ENCODE results near the gene TCEA2. TPM values are rescaled to one million over a fixed set of nuclear protein-coding genes. Genes with fewer than 3 reads are reported as not detected.

TCEA2 gene
- total RNA-seq, 1 experiment from 2014 or later = 38.5 TPM

DNA sequence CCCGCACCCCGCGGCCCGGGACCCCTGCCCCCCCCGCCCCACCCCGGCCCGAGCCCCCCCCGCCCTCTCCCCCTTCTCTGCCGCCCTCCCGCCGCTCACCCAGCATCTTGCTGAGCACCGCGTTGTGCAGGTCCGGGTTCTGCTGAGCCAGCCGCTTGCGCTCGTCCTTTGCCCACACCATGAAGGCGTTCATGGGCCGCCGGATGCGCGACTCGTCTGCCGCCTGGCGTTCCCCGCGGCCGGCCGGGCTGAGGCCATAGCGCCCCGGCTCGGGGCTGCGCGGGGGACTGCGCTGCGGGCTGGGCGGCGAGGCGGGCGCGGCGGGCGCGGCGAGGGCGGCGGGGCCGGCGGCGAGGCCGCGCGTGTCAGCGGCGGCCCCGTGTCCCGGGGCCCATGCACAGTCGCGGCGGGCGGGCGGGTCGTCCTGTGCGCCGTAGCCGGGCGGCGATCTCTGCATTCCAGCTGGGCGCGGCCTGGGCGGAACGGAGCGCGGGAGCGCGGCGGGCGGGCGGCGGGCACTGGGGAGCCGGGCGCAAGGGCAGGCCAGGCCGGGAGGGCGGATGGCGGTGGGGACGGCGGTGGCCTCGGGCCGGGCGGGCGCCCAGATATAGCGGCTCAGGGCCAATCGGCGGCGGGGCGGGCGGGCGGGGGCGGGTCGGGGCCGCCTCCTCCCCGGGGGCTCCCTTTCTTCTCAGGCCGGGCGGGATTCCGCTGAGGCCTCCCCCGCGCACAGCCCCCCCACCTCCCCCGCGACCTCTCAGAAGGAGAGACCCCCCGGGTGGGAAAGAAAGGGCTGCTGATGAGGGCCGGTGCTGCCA, 13.7 kb upstream of the TCEA2 start, which contains the start of gene SOX18:
SOX18 (minus strand) TSS at position 580 of the 818 bp plus-strand sequence; CDS start at position 457, 123 bp downstream.
- peak; percentile 54 for ATAC-seq
- intact Hi-C loops (cut with micrococcal nuclease; ENCODE audit: unreplicated experiment) (no loop called here), in situ Hi-C loops (cut with HindIII; ENCODE audit: low pct_unique_long_range_greater_than_20kb, low sequenced_read_pairs) (no loop called here)
- Histone ChIP-seq H3K27ac (ENCODE audit: low read length) (peak within 1 kb of the TSS; percentile 84), H3K4me1 (ENCODE audit: control insufficient read depth, insufficient read depth, low read length) (peaks cover 58% of the 10 kb centered on the region), H3K36me3 (ENCODE audit: control insufficient read depth, insufficient read depth, low read length) (no peaks in the 10 kb centered on the region), H3K27me3 (ENCODE audit: control insufficient read depth, insufficient read depth, low read length) (no peaks in the 10 kb centered on the region), H3K9me3 (ENCODE audit: control insufficient read depth, insufficient read depth, low read depth, low read length) (no peaks in the 10 kb centered on the region), H3K4me3 (ENCODE audit: low read depth in 2 of 2, low read length in 2 of 2) (peak within 1 kb of the TSS; percentile 33)
- POLR2A ChIA-PET = no interaction called here
- no peak for DNase-seq (ENCODE audit: low read depth, low spot score)
- TSS peak; percentile 95 for BruUV-seq (replicated peaks)
- TF ChIP-seq, protein P1, sequence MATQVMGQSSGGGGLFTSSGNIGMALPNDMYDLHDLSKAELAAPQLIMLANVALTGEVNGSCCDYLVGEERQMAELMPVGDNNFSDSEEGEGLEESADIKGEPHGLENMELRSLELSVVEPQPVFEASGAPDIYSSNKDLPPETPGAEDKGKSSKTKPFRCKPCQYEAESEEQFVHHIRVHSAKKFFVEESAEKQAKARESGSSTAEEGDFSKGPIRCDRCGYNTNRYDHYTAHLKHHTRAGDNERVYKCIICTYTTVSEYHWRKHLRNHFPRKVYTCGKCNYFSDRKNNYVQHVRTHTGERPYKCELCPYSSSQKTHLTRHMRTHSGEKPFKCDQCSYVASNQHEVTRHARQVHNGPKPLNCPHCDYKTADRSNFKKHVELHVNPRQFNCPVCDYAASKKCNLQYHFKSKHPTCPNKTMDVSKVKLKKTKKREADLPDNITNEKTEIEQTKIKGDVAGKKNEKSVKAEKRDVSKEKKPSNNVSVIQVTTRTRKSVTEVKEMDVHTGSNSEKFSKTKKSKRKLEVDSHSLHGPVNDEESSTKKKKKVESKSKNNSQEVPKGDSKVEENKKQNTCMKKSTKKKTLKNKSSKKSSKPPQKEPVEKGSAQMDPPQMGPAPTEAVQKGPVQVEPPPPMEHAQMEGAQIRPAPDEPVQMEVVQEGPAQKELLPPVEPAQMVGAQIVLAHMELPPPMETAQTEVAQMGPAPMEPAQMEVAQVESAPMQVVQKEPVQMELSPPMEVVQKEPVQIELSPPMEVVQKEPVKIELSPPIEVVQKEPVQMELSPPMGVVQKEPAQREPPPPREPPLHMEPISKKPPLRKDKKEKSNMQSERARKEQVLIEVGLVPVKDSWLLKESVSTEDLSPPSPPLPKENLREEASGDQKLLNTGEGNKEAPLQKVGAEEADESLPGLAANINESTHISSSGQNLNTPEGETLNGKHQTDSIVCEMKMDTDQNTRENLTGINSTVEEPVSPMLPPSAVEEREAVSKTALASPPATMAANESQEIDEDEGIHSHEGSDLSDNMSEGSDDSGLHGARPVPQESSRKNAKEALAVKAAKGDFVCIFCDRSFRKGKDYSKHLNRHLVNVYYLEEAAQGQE (IDR thresholded peaks at IDR 0.05; ENCODE audit: insufficient read depth in 1 of 2, low read depth in 2 of 2, low read length in 1 of 2) = no peak
- TF ChIP-seq SIN3A (IDR thresholded peaks at IDR 0.05; ENCODE audit: borderline replicate concordance, insufficient read depth, low read depth, low read length) (no peak), TCF7L2 (IDR thresholded peaks at IDR 0.05; ENCODE audit: low read depth, low read length) (no peak), POLR2AphosphoS5 (IDR thresholded peaks at IDR 0.05; ENCODE audit: low read depth, low read length) (0 out of 2 replicates have a peak, but pooled peaks have one; percentile 21)
- TF ChIP-seq, protein P2, sequence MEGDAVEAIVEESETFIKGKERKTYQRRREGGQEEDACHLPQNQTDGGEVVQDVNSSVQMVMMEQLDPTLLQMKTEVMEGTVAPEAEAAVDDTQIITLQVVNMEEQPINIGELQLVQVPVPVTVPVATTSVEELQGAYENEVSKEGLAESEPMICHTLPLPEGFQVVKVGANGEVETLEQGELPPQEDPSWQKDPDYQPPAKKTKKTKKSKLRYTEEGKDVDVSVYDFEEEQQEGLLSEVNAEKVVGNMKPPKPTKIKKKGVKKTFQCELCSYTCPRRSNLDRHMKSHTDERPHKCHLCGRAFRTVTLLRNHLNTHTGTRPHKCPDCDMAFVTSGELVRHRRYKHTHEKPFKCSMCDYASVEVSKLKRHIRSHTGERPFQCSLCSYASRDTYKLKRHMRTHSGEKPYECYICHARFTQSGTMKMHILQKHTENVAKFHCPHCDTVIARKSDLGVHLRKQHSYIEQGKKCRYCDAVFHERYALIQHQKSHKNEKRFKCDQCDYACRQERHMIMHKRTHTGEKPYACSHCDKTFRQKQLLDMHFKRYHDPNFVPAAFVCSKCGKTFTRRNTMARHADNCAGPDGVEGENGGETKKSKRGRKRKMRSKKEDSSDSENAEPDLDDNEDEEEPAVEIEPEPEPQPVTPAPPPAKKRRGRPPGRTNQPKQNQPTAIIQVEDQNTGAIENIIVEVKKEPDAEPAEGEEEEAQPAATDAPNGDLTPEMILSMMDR (IDR thresholded peaks at IDR 0.05) = no peak; the same call in 1 of the 2 replicates
- CTCF ChIA-PET = interaction anchor here (1.4 kb wide), 1 partner anchor 10 kb away, joined by 11 read pairs; no protein-coding TSS in a partner anchor

DNA sequence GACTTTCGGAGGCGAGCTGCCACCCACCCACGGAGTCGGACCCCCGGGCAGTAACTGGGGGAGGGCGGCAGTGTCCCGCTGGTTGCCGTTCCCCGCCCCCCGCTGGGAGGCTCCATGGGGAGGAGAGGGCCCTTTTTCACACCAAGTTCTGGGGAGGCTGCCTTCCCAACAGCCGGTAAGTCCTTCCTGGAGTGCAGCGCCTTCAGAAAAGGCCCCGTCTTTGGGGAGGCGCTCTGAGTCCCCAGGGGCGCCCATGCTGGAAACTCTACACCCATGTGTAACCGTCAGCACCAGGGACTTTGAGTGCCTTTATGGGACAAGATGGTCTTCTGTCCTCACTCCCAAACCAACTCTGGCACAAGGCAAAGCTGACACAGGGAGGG, 13.1 kb upstream of the TCEA2 start:
- Histone ChIP-seq H3K4me1 (ENCODE audit: control insufficient read depth, insufficient read depth, low read length) (peaks cover 55% of the 10 kb centered on the region), H3K27ac (ENCODE audit: low read length) (peak overlapping the region; percentile 84), H3K9me3 (ENCODE audit: control insufficient read depth, insufficient read depth, low read depth, low read length) (no peaks in the 10 kb centered on the region), H3K4me3 (ENCODE audit: low read depth in 2 of 2, low read length in 2 of 2) (peak overlapping the region; percentile 5 to 33; a peak in 3 of 4 replicates), H3K27me3 (ENCODE audit: control insufficient read depth, insufficient read depth, low read length) (no peaks in the 10 kb centered on the region), H3K36me3 (ENCODE audit: control insufficient read depth, insufficient read depth, low read length) (no peaks in the 10 kb centered on the region)
- in situ Hi-C loops (cut with HindIII; ENCODE audit: low pct_unique_long_range_greater_than_20kb, low sequenced_read_pairs) = no loop called here
- ChIA-PET POLR2A (no interaction called here), CTCF (interaction anchor here (1.1 to 1.4 kb wide), 2 partner anchors 10 to 21 kb away, joined by 3 to 11 read pairs; no protein-coding TSS in a partner anchor)
- TF ChIP-seq POLR2AphosphoS5 (IDR thresholded peaks at IDR 0.05; ENCODE audit: low read depth, low read length) = no peak
- TF ChIP-seq, protein P1 (IDR thresholded peaks at IDR 0.05; ENCODE audit: insufficient read depth in 1 of 2, low read depth in 2 of 2, low read length in 1 of 2) = no peak
- BruUV-seq (replicated peaks) = no TSS peak
- intact Hi-C loops (cut with micrococcal nuclease; ENCODE audit: unreplicated experiment) = no loop called here
- ATAC-seq (peak; percentile 14; the same call in 1 of the 2 replicates), DNase-seq (ENCODE audit: low read depth, low spot score) (no peak)

All from Panc1 (cell line).